Mucosa of descending colon (tissue), 3 donors: ENCODE results near the gene IL17RA. TPM values are rescaled to one million over a fixed set of nuclear protein-coding genes. Genes with fewer than 3 reads are reported as not detected.
A peak's percentile ranks its signal among the peaks of the same experiment; 100 is the strongest.

Experiments
- ATAC-seq: fragments of 200-7000 bp; cut with Tn5 transposase; one replicate; pipeline ENCODE4 v1.9.1; 2020; ENCODE audit warnings: mild to moderate bottlenecking, moderate library complexity
- DNase-seq, 3 donors: peaks; one replicate each; pipeline ENCODE4 v3.0.0-alpha.2; 2020
- H3K36me3 ChIP-seq: fragments of 200-600 bp; one replicate; pipeline ENCODE4 v1.8.0; 2021; ENCODE audit warnings: low read depth, mild to moderate bottlenecking
- H3K4me1 ChIP-seq: fragments of 200-600 bp; one replicate; pipeline ENCODE4 v1.8.0; 2021; ENCODE audit warnings: low read depth, mild to moderate bottlenecking
- H3K4me3 ChIP-seq: fragments of 200-600 bp; one replicate; pipeline ENCODE4 v1.8.0; 2021; ENCODE audit warnings: mild to moderate bottlenecking
- H3K9me3 ChIP-seq: fragments of 200-600 bp; one replicate; pipeline ENCODE4 v1.8.0; 2021; ENCODE audit warnings: mild to moderate bottlenecking
- intact Hi-C, 2 donors: fragments of 100-400 bp; cut with DNase I in 1 of 2; cut with micrococcal nuclease in 1 of 2; formaldehyde crosslinking; loops; one replicate each; pipeline versions ENCODE4 v1.11.0 to v1.11.1; 2022; cut with DNase I, micrococcal nuclease
- total RNA-seq, 3 donors: library from RNA; stranded (reverse); fragmentation: NEBNext Ultra II Directional in 2 of 3; extraction: Animal tissue kit (Norgen Biotek cat#: 25700) in 2 of 3; gene quantifications; one replicate each; pipeline versions ENCODE4 v1.2.1 to v1.2.4, GENCODE V29; 2021 to 2023
- TF ChIP-seq, protein P1 (sequence below): fragments of 200-600 bp; IDR thresholded peaks from one replicate; pipeline ENCODE4 v1.8.0; 2022; ENCODE audit warnings: antibody characterized with exemption, mild to moderate bottlenecking
- donor health status: DM: no; HTN: no; CAD: no; lungs with moderate emphysema.
- donor health status: DM: no; HTN: no; CAD: no.
- donor health status: DM: no; HTN: yes; CAD: no.

Gene IL17RA
- total RNA-seq, 3 donors from 2014 or later: 15.4 to 21.5 (median 21.1) TPM

GRCh38 chr22:17098379-17098819 is 13.6 kb downstream of the IL17RA start:
- no peak for DNase-seq
- Histone ChIP-seq H3K9me3 (no peaks in the 10 kb centered on the region), H3K36me3 (peaks cover 4% of the 10 kb centered on the region), H3K4me3 (no peak overlapping the region), H3K4me1 (peaks cover 2% of the 10 kb centered on the region)
- intact Hi-C loops: no loop called here
- TF ChIP-seq, protein P1, sequence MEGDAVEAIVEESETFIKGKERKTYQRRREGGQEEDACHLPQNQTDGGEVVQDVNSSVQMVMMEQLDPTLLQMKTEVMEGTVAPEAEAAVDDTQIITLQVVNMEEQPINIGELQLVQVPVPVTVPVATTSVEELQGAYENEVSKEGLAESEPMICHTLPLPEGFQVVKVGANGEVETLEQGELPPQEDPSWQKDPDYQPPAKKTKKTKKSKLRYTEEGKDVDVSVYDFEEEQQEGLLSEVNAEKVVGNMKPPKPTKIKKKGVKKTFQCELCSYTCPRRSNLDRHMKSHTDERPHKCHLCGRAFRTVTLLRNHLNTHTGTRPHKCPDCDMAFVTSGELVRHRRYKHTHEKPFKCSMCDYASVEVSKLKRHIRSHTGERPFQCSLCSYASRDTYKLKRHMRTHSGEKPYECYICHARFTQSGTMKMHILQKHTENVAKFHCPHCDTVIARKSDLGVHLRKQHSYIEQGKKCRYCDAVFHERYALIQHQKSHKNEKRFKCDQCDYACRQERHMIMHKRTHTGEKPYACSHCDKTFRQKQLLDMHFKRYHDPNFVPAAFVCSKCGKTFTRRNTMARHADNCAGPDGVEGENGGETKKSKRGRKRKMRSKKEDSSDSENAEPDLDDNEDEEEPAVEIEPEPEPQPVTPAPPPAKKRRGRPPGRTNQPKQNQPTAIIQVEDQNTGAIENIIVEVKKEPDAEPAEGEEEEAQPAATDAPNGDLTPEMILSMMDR: no peak
- ATAC-seq: peak; percentile 60

DNA sequence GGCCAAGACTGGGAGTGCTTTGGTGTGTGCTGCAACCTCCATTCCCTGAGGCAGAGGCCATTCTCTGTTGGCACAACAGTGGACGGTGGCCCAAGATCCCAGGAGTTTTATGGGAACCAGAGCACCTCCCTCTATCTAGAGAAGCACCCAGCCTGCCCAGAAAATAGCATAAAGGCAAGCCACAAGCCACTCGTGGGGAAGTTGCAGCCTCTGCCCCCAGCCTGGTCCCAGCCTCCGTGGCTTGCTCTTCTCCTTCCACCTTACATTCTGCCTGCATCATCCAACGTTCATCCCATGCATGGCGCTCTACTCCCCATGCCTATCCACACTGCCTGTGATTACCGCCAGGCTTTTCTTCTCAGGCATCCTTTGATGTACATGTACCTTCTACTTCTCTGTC is 15.8 kb downstream of the IL17RA start:
- H3K36me3 ChIP-seq: peaks cover 4% of the 10 kb centered on the region
- TF ChIP-seq, protein P1: no peak
- H3K9me3 ChIP-seq: no peaks in the 10 kb centered on the region
- ATAC-seq (no peak), DNase-seq (no peak)
- H3K4me3 ChIP-seq: no peak overlapping the region
- intact Hi-C loops: no loop called here
- H3K4me1 ChIP-seq: peaks cover 2% of the 10 kb centered on the region

DNA sequence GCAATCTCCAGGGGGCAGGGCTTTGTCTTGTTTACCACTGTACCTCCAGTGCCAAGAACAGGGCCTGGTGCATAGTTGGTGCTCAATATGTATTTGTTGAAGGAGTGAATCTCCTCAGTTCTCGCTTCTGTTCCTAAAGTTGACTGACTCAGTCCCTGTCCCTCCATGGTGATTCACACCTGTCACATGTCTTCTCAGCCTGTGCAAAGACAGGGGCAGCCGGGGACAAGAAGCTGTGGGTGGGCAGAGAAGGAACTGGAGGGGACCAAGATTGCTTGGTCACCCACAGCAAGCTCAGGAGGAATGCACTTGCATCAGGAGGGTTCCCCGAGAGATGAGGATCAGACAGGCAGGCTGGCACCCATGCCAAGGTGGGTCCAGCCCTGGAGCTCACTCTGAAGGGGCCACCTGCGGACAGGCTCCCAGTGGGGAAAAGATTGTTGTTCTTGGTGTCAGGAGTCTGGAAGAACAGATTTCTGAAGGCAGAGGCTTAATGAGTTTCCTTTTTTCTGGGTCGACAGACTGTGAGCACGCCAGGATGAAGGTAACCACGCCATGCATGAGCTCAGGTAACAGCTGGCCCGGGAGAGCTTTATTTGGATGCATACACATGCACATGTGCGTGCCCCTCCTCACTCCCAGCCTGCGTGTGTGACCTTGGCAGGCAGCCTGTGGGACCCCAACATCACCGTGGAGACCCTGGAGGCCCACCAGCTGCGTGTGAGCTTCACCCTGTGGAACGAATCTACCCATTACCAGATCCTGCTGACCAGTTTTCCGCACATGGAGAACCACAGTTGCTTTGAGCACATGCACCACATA is 16.9 kb downstream of the IL17RA start:
- ATAC-seq: no peak
- no peaks in the 10 kb centered on the region for H3K9me3 ChIP-seq
- DNase-seq: no peak

DNA sequence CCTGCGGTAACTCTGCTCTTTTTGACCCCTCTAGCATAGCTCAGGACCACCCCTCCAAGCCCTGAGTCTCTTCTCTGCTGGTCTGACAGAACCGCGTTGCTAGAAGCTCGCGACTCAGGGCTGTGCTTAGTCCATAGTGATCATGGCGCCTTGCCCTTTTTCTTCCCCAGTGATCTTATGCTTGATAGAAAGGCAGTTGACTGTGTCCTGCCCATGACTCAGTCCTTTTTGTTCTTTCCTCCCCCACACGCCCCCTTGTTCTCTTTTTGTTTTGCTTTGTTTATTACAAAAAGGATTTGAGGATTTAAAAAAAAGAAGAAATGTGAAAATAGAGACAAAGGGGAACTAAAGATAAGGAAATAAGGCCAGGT is 17.5 kb downstream of the IL17RA start:
- intact Hi-C loops: no loop called here
- peaks cover 8% of the 10 kb centered on the region for H3K36me3 ChIP-seq
- H3K4me1 ChIP-seq: peaks cover 2% of the 10 kb centered on the region
- TF ChIP-seq, protein P1: no peak
- H3K4me3 ChIP-seq: no peak overlapping the region
- H3K9me3 ChIP-seq: no peaks in the 10 kb centered on the region
- ATAC-seq (no peak), DNase-seq (no peak)

More for the DNA sequence above, 16.9 kb downstream of the IL17RA start:
- Histone ChIP-seq H3K36me3 (peaks cover 8% of the 10 kb centered on the region), H3K4me1 (peaks cover 2% of the 10 kb centered on the region), H3K4me3 (no peak overlapping the region)
- intact Hi-C loops: no loop called here
- TF ChIP-seq, protein P1: no peak

DNA sequence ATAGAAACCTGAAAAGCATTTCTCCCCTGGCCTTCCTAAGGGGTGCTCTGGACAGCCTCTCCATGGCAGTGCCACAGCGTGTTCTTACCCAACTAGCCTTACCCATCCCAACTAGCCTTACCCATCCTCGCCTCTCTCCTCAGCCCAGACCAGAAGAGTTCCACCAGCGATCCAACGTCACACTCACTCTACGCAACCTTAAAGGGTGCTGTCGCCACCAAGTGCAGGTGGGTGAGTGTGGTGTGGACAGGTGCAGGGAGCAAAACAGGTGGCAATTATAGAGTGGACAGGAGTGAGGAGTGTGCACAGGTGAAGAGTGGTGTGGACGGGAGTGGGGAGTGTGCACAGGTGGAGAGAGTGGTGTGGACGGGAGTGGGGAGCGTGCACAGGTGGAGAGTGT is 18.6 kb downstream of the IL17RA start:
- no peak for DNase-seq
- Histone ChIP-seq H3K36me3 (peaks cover 9% of the 10 kb centered on the region), H3K4me3 (no peak overlapping the region), H3K4me1 (peaks cover 2% of the 10 kb centered on the region), H3K9me3 (no peaks in the 10 kb centered on the region)
- TF ChIP-seq, protein P1: no peak
- no peak for ATAC-seq
- intact Hi-C loops: no loop called here
